ENCODE data around the gene SLN.

The SLN gene

DNA sequence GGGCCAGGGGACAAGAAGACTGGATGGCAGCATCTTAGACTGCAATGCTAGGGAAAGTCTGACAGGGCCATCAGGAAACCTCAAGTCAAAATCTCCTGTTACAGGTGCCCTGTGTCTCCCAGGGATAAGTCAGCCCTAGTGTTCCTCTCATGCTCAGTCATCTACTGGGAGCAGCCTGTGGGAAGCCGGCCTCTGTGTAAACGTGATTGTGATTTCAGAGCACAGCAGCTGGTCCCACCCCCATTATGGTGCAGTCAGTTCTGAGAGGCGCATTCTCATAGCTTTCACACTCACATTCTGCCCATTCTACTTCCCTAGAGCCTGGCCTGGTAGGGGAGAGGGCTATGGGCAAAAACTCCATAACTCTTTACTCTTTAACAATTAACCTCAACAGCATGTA, 7.2 kb upstream of the SLN start:
- no peak for DNase-seq

DNA sequence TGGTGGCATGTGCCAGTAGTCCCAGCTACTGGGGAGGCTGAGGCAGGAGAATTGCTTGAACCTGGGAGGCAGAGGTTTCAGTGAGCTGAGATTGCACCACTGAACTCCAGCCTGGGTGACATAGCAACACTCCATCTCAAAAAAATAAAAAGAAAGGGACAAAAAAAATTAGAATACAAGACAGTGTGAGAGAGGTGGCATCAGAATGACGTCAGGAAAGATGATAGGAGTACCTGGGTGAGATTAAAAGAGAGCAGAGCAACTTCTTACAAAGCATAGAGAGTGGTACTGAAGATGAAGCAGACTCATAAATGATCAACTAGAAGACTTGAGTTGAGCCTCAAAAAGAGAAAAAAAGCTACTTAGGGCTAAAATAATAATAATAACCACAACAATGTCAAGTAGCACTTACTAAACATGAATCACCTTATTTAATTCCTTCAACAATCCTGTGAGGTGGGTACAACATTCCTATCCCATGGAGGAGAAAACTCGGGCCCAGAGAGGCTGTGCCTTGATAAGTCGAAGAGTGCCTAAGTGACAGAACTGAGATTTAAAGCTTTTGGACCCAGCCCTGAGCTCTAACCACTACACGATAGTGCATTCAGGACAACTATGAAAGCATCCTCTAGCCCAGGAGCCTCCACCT, 5.2 kb upstream of the SLN start:
- no peak for DNase-seq

DNA sequence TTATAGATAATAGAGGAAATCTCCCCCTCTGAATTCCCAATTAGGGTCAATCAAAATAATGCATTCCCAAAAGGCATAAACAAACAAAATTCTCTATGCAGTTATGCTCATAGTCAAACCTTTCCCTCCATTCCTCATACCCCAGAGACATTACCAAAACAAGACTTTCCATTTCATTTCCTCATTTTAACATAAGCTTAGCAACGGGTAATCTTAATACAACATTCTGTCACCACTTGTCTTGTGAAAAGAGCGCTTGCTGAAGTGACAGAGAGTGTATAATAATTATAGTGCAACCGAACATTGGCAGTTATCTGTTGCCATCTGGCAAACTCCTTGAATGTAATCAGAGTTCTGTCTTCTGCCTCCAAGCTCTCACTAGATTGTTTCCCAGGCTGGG, 1.2 kb upstream of the SLN start:
- DNase-seq = no peak

DNA sequence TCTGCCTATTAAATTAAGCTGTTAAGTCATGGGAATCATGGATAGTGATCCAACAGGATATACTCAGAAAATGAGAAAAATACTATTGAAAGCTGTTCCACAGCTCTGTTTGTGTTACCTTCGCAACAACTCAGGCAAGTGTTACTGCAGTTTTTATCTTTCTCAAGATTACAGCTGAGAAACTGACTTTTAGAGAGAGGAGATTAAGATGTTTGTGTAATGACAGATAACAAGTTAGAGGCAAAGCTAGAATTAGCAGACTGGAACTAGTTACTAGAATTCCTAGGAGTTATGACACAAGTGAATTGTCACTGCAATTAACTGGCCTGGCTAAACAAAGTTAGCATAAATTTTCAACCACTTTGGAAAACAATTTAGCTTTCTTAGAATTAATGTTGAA, 1.6 kb downstream of the SLN start:
- no peak for DNase-seq

DNA sequence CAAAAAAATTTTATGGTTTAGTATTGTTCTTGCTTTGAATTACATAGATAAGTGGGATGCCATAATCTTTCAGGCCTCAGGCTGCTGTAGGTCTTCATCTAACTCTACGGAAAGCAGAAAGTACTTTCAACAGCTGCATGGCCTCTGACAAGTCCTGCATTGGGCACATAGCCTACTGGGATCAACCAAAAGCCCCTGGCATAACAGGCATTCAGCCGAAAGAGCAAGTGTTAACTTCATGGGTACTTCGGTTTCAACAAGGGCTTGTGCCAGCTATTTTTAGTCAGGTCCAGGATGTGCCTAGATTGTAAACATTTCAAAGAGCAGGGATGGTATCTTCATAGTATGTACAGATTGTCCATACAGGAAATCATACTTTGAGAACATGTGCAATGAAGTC, 3.1 kb downstream of the SLN start:
- no peak for DNase-seq

DNA sequence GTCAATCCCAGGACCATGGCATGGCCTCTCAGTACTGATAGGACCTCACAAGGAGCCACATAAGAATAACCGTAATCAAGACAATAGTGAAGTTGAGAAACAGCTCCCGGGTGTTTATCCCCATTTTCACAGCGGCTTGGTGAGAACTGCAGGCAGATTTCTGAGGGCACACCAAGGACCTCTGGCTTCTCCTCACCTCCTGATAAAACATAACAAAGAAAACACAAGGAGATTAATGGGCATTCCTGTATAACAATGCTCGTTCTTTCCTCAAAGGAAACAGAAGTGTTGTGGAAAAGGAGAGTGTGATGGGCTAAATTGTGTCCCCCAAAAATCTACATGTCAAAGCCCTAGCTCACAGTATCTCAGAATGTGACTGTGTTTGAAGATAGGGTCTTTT, 4.0 kb downstream of the SLN start:
- no peak for DNase-seq

DNA sequence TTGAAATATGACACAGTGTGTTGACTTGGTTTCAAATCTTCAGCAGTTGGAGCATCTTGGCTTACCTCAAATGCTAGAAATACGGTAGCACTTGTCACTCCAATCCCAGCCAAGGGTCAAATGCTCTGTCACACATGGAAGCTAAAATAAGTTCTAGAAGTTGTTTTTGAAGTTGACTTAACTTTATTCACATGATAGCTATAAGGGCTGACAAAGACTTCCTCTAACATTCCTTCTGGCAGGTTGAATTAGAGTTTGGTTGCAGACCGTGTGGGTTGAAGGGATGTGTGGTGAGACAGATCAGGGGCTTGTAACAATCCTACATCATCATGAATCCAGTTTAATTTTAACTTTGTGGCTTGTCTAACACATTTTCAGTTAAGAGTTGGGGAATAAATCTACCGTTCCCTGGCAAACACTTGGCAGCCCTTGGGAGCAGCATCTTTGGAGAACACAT, 4.6 kb downstream of the SLN start:
- no peak for DNase-seq

DNA sequence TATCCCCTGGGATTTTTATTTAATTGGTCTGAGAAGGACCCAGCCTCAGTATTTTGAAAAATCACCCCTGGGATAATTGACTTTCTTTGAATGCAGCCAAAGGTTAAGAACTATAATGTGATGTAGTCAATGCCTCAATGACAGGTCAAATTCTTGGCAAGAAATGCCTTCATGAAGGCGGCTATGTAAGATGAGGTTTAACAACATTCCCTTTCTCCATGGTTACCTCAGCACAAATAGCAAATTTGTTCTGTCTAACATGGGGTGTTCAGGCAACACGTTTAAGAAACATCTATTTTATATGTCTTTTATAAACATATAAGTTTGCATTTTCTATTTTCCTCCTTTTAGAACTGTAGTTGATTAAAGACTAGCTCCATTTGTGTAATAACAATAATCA, 5.3 kb downstream of the SLN start:
- no peak for DNase-seq

DNA sequence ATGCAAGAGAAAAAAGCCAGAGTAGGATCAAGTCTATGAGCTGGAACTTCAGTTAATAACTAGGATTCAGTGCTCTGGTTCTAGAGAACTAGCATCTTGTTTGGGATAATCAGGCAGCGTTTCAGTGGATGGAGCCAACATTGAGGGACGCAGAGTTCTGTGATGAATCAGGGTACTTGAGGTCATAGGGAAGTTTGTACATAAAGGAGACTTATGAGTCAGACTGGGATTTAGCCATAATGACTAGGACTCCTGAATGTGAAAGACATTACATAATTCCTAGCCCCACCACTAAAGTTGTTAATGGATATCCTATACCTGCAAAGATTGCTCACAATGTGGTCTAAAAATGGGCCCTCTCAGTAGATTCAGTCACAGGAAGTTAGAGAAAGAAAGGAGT, 6.8 kb downstream of the SLN start:
- no peak for DNase-seq

DNA sequence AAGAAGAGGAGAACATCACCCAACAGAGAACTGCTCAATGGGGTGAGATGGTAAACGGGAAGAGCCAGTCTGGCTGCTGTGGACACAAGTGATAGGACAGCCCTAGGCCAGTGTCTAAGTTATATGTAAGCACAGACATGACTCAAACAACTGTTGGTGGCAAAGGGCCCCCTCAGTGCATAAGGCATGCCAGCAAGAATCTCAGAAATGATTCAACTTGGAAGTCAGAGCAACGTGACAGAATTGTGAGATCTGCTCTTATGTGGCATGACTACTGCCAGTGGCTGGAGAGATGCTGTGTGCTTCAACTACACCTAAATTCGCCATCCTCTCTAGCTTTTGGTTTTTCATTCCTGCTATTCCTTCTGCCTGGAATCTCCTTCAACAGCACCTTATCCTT, 7.4 kb downstream of the SLN start:
- no peak for DNase-seq

DNA sequence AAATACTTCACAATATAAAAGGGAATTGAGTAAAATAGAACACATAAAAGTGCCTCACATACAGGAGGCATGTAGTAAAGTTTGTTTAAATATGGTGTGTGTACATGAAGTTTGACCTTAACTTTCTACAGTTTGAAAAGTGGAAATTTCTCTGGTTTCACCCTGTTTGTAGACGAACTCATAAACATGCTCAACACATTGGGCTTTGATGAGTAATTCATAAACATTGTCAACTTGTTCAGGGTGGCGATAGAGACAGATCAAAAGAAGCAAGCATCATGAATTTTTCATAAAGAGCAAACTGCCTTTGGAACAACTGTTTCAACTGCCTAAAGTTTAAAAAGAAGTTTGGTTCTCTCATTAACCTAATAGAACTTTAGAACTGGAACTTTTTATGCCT, 9.1 kb downstream of the SLN start:
- DNase-seq = no peak

DNA sequence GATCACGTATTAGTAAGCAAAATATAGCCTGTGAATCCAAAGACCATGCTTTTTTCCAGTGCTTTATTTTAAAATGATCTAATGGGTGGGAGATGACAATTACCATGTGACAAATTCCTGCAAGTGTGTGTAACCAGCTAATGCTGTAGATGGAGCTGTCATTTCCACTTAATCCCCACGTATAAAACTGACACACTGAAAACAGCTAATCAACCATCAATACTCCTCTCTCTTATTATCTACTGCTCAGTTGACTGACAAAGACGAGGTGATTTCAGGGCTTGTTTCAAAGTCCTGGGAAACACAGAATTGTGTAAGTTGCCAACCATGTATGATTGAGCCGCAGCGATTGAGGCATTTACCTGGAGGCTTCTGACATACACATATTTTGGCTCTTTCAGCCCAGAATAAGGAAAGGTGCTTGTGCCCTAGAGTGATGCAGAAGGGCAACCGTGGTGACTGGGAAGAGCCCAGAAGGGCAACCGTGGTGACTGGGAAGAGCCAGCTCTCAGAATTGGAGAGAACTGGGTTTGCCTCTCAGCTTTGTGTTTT, 9.7 kb downstream of the SLN start:
- DNase-seq = no peak

DNA sequence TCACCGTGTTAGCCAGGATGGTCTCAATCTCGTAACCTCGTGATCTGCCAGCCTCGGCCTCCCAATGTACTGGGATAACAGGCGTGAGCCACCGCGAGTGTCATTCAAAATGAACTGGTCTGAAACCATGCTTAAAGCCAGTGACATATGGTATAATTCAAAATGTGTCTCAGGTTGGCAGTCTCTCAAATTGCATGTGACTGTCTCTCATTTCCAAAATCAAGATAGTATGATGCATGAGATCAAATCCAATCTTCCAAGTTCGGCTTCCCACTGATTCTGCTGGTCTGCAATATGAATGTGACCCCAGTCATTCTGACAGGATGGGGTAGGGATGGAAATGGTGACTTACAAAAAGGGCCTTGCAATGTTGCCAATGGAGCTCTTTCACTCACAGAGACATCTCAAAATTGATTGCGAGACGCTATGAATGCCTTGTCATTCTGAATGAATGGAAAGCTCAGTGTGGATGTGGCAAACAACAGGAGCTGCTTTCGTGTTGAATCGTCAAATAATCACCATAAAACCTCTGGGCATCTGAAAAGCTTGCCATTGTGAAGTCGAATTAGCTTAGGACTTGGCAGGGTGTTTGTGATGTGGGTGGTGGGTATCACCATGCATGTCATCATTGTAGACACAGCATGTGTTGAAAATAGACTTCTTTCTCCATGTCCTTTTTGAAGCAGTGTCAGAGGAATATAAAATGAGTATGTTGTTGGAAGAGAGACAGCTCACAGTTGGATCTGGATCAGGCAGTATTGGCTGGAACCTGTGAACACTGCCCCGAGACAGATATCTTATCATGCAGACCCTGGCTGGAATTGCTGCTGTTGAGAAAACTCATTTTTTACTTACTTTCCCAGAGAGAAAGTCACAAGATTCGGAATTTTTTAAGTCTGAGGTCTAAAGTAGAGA, 12.2 kb downstream of the SLN start:
- DNase-seq = no peak

DNA sequence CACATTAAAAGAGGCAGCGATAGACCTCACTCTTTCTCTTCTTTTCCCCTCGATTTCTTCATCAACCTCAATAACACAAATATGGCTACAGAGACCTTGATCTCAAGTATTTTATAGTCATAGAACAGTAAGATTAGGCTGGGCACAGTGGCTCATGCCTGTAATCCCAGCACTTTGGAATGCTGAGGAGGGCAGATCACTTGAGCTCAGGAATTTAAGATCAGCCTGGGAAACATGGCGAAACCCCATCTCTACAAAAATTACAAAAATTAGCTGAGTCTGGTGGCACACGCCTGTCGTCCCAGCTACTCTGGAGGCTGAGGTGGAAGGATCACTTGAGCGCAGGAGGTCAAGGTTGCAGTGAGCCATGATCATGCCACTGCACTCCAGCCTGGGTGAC, 14.6 kb downstream of the SLN start:
- DNase-seq = no peak

DNA sequence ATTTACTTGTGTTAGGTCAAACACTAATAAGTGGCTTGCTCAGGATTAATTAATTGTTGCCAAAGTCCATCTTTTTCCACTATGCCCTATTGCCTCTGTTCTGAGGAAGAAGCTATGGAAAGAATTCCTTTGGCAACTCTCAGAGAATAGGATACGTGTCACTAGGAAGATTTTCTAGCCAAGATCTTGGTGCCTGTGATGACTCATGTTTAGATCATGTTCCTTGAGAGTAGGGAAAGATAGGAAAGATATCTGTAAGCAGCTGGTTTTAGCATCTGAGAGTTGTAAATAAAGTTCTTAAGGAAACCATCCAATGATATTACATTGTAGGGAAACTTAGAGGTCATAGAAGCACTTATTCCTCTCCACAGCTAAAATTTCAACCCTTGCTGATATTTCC, 15.7 kb downstream of the SLN start:
- DNase-seq = no peak

DNA sequence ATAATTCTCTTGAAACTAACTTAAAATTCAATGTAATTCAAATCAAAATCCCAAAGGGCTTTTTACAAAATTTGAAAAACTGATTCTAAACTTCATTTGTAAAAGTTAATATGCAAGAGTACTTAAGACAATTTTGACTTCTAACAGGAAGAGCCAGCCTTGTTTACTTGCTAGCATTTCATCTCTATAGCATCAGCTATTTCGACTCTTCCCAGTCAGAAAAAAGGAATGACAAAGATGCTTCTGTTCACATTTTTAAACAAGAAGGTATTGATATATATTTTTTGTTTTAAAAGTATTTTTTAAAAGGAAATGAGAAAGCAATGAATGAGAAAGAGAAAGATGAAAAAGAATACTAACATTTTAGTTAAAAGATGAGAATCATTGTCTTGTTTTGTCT, 16.4 kb downstream of the SLN start:
- DNase-seq = no peak

DNA sequence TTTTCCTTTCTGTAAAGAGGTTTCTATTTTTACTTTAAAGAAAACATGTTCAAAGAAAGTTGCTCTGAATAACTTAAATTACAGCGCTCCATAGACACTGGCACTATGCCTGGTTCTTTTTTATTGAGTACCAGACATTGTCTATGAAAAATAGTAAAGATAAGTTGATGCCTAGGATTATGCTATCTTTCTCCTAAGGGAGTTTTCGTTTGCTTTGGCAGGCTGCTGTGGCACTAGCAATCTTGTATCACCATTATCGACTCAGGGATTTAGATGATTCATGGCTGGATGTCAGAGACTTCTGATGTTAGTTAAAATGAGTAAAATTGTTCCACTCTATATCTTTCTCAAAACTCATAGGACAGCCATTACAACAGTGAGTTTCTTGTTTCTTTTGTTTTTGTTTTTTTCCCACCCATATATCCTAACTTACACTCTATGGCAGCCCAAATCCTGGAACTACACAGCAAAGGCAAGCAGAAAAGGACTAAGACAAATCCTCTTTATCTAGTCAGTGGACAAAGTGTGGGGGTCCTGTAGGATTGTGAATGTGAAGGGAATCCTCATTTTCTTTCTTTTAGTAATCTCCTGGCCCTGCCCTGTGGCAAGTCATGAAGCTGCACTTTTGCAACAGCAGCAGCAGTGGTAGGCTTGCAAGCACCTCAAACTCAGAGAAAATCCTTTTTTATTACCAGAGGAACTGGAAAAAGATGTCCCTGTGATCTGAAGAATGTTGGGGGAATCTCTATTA, 20.7 kb downstream of the SLN start:
- DNase-seq = no peak

DNA sequence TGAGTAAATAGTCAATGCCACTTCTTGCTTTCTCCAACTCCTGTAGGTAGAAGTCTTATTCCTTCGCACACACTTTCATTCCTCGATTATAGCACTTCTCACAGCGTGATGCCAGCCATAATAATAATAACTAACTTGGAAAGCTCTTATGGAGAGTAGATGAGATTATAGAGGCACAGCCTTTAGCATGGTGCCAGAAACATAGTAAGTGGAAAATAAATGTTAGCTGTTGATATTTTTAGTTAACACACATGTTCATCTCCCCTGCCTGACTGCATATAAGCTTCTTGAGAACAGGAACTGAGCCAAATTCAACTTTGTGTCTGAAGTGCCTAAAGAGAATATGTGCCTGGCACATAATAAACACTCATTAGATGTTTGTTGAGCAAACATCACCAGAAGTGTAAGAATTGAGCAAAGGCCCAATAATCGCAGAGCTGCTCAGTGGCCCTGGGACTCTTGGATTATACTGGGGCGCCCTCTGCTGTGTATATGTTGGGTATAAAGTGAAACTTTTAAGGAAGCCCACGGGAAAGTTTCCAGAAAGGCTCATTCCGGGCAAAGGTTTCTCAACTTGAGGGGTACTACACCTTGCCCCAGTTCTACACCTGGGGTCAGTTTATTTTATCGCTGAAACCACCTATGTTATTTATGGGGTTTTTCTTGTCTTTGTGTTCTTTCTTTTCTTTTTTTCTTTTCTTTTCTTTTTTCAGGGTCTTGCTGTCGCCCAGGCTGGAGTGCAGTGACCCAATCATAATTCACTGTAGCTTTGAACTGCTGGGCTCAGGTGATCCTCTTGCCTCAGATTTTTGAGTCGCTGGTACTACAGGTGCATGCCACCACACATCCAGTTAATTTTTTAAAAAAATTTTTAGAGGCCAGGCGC, 22.3 kb downstream of the SLN start:
- DNase-seq = peak; percentile 55

DNA sequence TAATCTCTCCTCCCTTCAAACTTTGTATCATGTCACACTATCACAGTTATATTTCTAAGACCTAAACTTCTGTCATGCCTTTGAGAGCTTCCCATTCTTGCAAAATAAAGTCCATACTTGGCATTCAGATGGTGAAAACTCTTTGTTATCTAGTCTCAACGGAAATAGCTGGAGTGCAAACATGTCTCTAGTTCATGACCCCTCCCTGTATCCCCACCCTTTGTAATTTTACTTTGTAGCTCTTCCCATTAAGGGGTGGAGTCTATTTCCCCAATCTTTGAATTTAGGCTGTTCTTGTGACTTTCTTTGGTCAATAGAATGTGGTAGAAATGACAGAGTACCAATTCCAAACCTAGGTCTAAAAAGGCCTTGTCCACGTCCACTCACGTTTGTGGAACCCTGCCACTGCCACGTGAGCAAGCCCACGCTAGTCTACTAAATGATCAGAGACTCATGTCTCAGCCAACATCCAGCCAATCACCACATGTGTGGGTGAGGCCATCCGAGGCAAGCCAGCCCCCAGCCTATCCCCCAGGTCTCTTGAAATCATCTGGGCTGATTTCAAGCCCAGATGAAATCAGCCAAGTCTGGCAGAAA, 23.4 kb downstream of the SLN start:
- DNase-seq = no peak

DNA sequence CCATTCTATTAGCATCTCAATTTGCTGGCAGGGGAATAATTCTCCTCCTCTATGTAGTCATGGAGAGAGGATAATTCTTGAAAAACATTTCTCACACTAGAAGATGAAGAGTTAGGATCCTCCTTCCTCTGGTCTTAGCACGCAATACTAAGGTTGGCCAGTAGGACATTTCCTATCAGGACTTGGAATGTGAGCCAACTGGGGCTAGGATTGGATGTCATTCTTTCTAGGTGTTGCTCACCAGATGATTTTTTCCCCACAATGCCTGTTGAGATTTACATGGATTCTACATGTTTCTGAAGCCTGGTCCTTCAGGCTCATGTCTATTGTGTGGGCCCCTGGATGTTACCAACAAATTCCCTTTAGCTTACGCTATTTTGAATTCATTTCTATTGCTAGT, 28.0 kb downstream of the SLN start:
- DNase-seq = no peak

DNA sequence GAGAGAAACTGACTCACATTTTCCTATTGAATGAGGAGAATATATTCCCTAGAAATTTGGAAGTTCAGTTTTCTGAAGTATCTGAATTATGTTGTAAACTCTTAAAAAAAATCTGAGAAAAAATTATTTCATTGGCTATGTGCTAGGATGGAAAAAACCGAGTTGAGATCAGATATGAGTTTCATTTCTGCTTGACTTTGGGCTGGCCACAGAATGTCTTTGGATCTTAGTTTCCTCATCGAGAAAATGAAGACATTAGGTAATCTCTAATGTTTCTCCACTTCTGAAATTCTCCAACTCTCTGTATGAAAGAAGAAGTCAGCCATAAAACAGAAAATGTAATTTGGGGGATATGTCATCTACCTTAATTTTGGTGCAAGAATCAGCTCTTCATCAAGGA, 28.8 kb downstream of the SLN start:
- DNase-seq = no peak

DNA sequence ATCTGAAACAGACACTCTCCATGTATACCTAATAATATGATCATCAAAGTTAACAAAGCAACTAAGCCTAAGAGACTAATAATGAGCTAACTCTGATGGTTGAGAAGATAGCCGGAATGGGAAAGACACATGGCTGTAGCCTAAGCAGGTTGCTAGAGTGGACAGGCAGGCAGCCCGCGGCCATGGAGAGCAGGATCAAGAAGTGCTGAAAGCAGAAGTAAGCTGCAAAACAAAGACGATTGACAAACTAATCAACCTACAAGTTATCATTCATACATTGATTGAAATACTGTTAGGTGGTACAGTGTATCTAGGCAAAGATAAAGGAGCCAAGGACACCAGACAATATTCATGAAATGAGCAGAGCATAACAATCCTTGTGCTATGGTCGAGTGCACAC, 29.3 kb downstream of the SLN start:
- no peak for DNase-seq

All from CD4-positive, alpha-beta T cell treated with Interleukin-12 subunit alpha and Interleukin-12 subunit beta, for 1 hour (primary cell).